H4 (cell line): ENCODE data around the gene DBNL. TPM values are rescaled to one million over a fixed set of nuclear protein-coding genes. Genes with fewer than 3 reads are reported as not detected.

ENCODE experiments used
- DNase-seq: peaks from one replicate; pipeline ENCODE4 v3.0.0-alpha.2; 2015; ENCODE audit warnings: low spot score
- total RNA-seq: library from RNA; depleted of rRNA; stranded (reverse); fragments of >200 nt; shearing (Covaris generic); gene quantifications from 2 replicates; pipeline ENCODE4 v1.2.3, GENCODE V29; 2014

Gene DBNL
- total RNA-seq, 1 experiment from 2014 or later, result 183 TPM

GRCh38 chr7:44098092-44099068 lies 53.9 kb downstream of the DBNL start:
- no peak for DNase-seq

- no peak for DNase-seq
Measured at GRCh38 chr7:44099669-44100068, 55.2 kb downstream of the DBNL start.

- DNase-seq, result peak; percentile 82
Measured at GRCh38 chr7:44100458-44101302, 56.2 kb downstream of the DBNL start.

- DNase-seq, result no peak
Measured at GRCh38 chr7:44101303-44101965, 56.9 kb downstream of the DBNL start.

- no peak for DNase-seq
Measured at GRCh38 chr7:44101966-44102845, 57.7 kb downstream of the DBNL start.

GRCh38 chr7:44102846-44103565 lies 58.5 kb downstream of the DBNL start:
- DNase-seq, result no peak

- no peak for DNase-seq
Measured at GRCh38 chr7:44103566-44103922, 59.0 kb downstream of the DBNL start.

GRCh38 chr7:44103923-44104859 lies 59.7 kb downstream of the DBNL start, which contains the start of gene AEBP1:
TSS of gene AEBP1 (plus strand) at chr7:44104345. CDS start at chr7:44104666, 321 bp downstream.
- no peak for DNase-seq

GRCh38 chr7:44104860-44105771 lies 60.6 kb downstream of the DBNL start:
- no peak for DNase-seq

- no peak for DNase-seq
Measured at GRCh38 chr7:44105832-44106231, 61.3 kb downstream of the DBNL start.

GRCh38 chr7:44106311-44107065 lies 62.0 kb downstream of the DBNL start:
- DNase-seq, result no peak

GRCh38 chr7:44107116-44107960 lies 62.8 kb downstream of the DBNL start:
- no peak for DNase-seq

GRCh38 chr7:44107961-44108767 lies 63.7 kb downstream of the DBNL start:
- no peak for DNase-seq

- no peak for DNase-seq
Measured at GRCh38 chr7:44108768-44109750, 64.6 kb downstream of the DBNL start.
